Type B pancreatic cell (in vitro differentiated cells): ENCODE results near the gene CAPN11. TPM values are rescaled to one million over a fixed set of nuclear protein-coding genes. Genes with fewer than 3 reads are reported as not detected.
A peak's percentile ranks its signal among the peaks of the same experiment; 100 is the strongest.

Experiments
- DNase-seq: peaks from one replicate; pipeline ENCODE4 v3.0.0; 2021; ENCODE audit warnings: mixed read lengths; ENCODE audit not compliant: unreplicated experiment; ENCODE audit errors: extremely low spot score
- H3K27ac Mint-ChIP-seq: 2 replicates; pipeline ENCODE4 v1.8.0; 2021; ENCODE audit warnings: mild to moderate bottlenecking, mixed read lengths
- H3K27me3 Mint-ChIP-seq: 2 replicates; pipeline ENCODE4 v1.8.0; 2021; ENCODE audit warnings: mixed read lengths
- H3K36me3 Mint-ChIP-seq: 2 replicates; pipeline ENCODE4 v1.8.0; 2021; ENCODE audit warnings: mixed read lengths
- H3K4me1 Mint-ChIP-seq: one replicate; pipeline ENCODE4 v1.8.0; 2021; ENCODE audit warnings: mixed read lengths; ENCODE audit not compliant: unreplicated experiment
- H3K4me3 Mint-ChIP-seq: 2 replicates; pipeline ENCODE4 v1.8.0; 2021; ENCODE audit warnings: mild to moderate bottlenecking, mixed read lengths
- H3K9me3 Mint-ChIP-seq: 2 replicates; pipeline ENCODE4 v1.8.0; 2021; ENCODE audit warnings: mixed read lengths
- CTCF ChIP-seq: fragments of 200-600 bp; sonication (generic); conservative IDR thresholded peaks from 2 replicates; pipeline ENCODE4 v1.5.0; 2021; ENCODE audit warnings: antibody characterized with exemption, mild to moderate bottlenecking
- total RNA-seq: library from RNA; stranded (reverse); gene quantifications from 2 replicates; pipeline ENCODE4 v1.2.1, GENCODE V29; 2021; ENCODE audit warnings: low replicate concordance

The CAPN11 gene
- total RNA-seq, 1 donor from 2014 or later: not detected

DNA sequence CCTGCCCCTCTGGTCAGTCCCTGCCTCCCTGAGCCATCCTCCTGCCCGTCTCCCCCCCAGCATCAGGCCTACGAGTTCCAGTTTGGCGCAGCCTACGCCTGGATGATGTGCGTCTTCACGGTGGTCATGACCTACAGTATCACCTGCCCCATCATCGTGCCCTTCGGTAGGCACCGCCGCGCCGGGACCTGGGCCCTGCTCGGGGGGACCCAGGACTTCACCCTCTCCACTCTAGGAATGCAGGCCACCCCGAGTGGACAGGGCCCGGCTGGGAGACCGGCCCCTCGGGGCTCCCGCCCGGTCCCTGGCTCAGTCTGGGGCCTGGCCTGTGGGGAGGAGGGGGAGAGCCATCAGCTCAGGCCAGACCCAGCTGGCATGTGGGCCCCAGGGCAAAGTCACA, 6.1 kb upstream of the CAPN11 start:
- peaks cover 19% of the 10 kb centered on the region for H3K36me3 Mint-ChIP-seq
- no peak for TF ChIP-seq CTCF
- H3K4me3 Mint-ChIP-seq: no peak overlapping the region
- no peak for DNase-seq
- no peaks in the 10 kb centered on the region for H3K27me3 Mint-ChIP-seq
- peaks cover 12% of the 10 kb centered on the region for H3K4me1 Mint-ChIP-seq
- no peak overlapping the region for H3K27ac Mint-ChIP-seq
- no peaks in the 10 kb centered on the region for H3K9me3 Mint-ChIP-seq

- H3K27ac Mint-ChIP-seq: no peak overlapping the region
- H3K36me3 Mint-ChIP-seq: peaks cover 13% of the 10 kb centered on the region
- DNase-seq: no peak
- H3K4me3 Mint-ChIP-seq: no peak overlapping the region
- no peaks in the 10 kb centered on the region for H3K27me3 Mint-ChIP-seq
- H3K4me1 Mint-ChIP-seq: peaks cover 12% of the 10 kb centered on the region
- no peak for TF ChIP-seq CTCF
- no peaks in the 10 kb centered on the region for H3K9me3 Mint-ChIP-seq
These were observed 4.6 kb upstream of the CAPN11 start for GRCh38 chr6:44154067-44154466.

- Mint-ChIP-seq H3K4me1 (peaks cover 12% of the 10 kb centered on the region), H3K27me3 (no peaks in the 10 kb centered on the region), H3K27ac (peak overlapping the region; percentile 15), H3K36me3 (peaks cover 4% of the 10 kb centered on the region), H3K9me3 (no peaks in the 10 kb centered on the region), H3K4me3 (no peak overlapping the region)
- TF ChIP-seq CTCF: no peak
- DNase-seq: no peak
These were observed 2.0 kb upstream of the CAPN11 start for GRCh38 chr6:44156494-44157151.

DNA sequence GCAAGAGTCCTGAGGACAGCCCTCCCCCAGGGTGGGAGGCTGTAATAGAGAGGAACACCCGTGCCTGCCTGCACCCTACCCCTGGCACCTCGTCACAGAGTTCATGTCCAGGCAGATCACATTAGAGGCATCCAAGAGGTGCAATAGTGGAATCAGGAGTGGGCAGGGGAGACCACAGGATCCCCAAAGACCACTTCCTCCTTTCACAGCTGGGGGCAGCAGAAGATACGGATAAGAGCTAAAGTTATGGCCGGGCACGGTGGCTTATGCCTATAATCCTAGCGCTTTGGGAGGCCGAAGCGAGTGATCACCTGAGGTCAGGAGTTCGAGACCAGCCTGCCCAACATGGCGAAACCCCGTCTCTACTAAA, 1.5 kb upstream of the CAPN11 start:
- Mint-ChIP-seq H3K36me3 (peaks cover 4% of the 10 kb centered on the region), H3K9me3 (no peaks in the 10 kb centered on the region), H3K27ac (no peak overlapping the region), H3K4me1 (peaks cover 12% of the 10 kb centered on the region), H3K27me3 (no peaks in the 10 kb centered on the region), H3K4me3 (no peak overlapping the region)
- DNase-seq: no peak
- TF ChIP-seq CTCF: peak; percentile 28

- H3K4me3 Mint-ChIP-seq: no peak overlapping the region
- H3K36me3 Mint-ChIP-seq: no peaks in the 10 kb centered on the region
- peaks cover 15% of the 10 kb centered on the region for H3K27me3 Mint-ChIP-seq
These were observed 3.3 kb downstream of the CAPN11 start for GRCh38 chr6:44161997-44162338.

More at GRCh38 chr6:44161997-44162338, 3.3 kb downstream of the CAPN11 start:
- Mint-ChIP-seq H3K9me3 (no peaks in the 10 kb centered on the region), H3K27ac (no peak overlapping the region), H3K4me1 (peaks cover 8% of the 10 kb centered on the region)
- no peak for TF ChIP-seq CTCF
- no peak for DNase-seq
